GM12878 (cell line): ENCODE measurements around the gene NUDCD2.

Experiments
- ATF2 ChIP-seq: IDR thresholded peaks from 2 replicates; pipeline ENCODE4 v1.6.1; 2012; ENCODE audit warnings: low read length, inconsistent platforms
- ATF7 ChIP-seq: fragments of 450-650 bp; IDR thresholded peaks from 2 replicates; pipeline ENCODE4 v1.6.1; 2016; ENCODE audit warnings: low read depth, mild to moderate bottlenecking
- BCLAF1 ChIP-seq: fragments of 450-650 bp; IDR thresholded peaks from 2 replicates; pipeline ENCODE4 v1.6.1; 2017; ENCODE audit warnings: antibody characterized with exemption, mild to moderate bottlenecking, moderate library complexity
- CHD2 ChIP-seq: IDR thresholded peaks from 2 replicates; pipeline ENCODE4 v1.6.1; 2011; ENCODE audit warnings: low read depth, low read length, improper control_type of control experiment, borderline replicate concordance
- CTCF ChIP-seq, 3 experiments: IDR thresholded peaks in 2 of 3; conservative IDR thresholded peaks in 1 of 3; 2 replicates each; pipeline ENCODE4 v1.5.1; 2011; ENCODE audit warnings: low read depth in 3 of 3, low read length in 3 of 3, mild to moderate bottlenecking in 3 of 3, control low read depth in 2 of 3, moderate library complexity in 2 of 3, inconsistent platforms in 1 of 3, mixed read lengths in 1 of 3; ENCODE audit not compliant: control insufficient read depth in 2 of 3, insufficient read depth in 1 of 3; ENCODE audit errors: extremely low read depth in 1 of 3
- EED ChIP-seq: sonication (generic); IDR thresholded peaks from 2 replicates; pipeline ENCODE4 v1.6.1; 2016; ENCODE audit warnings: antibody characterized with exemption, low read depth
- EP300 ChIP-seq, 2 experiments: fragments of 150-350 bp in 1 of 2; IDR thresholded peaks; 2 replicates each; pipeline ENCODE4 v1.6.1; 2011 to 2012; ENCODE audit warnings: low read depth in 2 of 2, low read length in 2 of 2, borderline replicate concordance in 1 of 2, improper control_type of control experiment in 1 of 2, inconsistent platforms in 1 of 2; ENCODE audit not compliant: control insufficient read depth in 1 of 2
- ESRRA ChIP-seq: IDR thresholded peaks from 2 replicates; pipeline ENCODE4 v1.6.1; 2012; ENCODE audit warnings: mild to moderate bottlenecking, low read length, improper control_type of control experiment
- MEF2A ChIP-seq: IDR thresholded peaks from 2 replicates; pipeline ENCODE4 v1.6.1; 2011; ENCODE audit warnings: low read depth, mild to moderate bottlenecking, low read length, moderate library complexity; ENCODE audit not compliant: insufficient read depth
- NFYB ChIP-seq: IDR thresholded peaks from 2 replicates; pipeline ENCODE4 v1.6.1; 2011; ENCODE audit warnings: low read depth, mild to moderate bottlenecking, low read length, improper control_type of control experiment, moderate library complexity; ENCODE audit not compliant: insufficient read depth
- NR2F1 ChIP-seq: fragments of 450-650 bp; conservative IDR thresholded peaks from 2 replicates; pipeline ENCODE4 v1.6.1; 2017; ENCODE audit warnings: mild to moderate bottlenecking
- PAX8 ChIP-seq: fragments of 450-650 bp; IDR thresholded peaks from 2 replicates; pipeline ENCODE4 v1.6.1; 2017; ENCODE audit warnings: mild to moderate bottlenecking, moderate library complexity
- POLR2A ChIP-seq: IDR thresholded peaks from 2 replicates; pipeline ENCODE4 v1.6.1; 2011; ENCODE audit warnings: low read depth, mild to moderate bottlenecking, low read length
- TARDBP ChIP-seq: IDR thresholded peaks from 2 replicates; pipeline ENCODE4 v1.6.1; 2016; ENCODE audit warnings: borderline replicate concordance

GRCh38 chr5:163456840-163457239 is 3.1 kb downstream of the NUDCD2 start:
- TF ChIP-seq TARDBP (no peak), ATF7 (no peak), NR2F1 (no peak), NFYB (no peak), CTCF (IDR thresholded peaks at IDR 0.05 in 2 of 3, conservative IDR thresholded peaks at IDR 0.05 in 1 of 3; ENCODE audit: control insufficient read depth in 2 of 3, extremely low read depth in 1 of 3, insufficient read depth in 1 of 3, low read depth in 3 of 3, low read length in 3 of 3) (no peak), EP300 (IDR thresholded peaks at IDR 0.05; ENCODE audit: borderline replicate concordance in 1 of 2, control insufficient read depth in 1 of 2, low read depth in 2 of 2, low read length in 2 of 2) (no peak), BCLAF1 (no peak), CHD2 (no peak), POLR2A (no peak), ATF2 (no peak), PAX8 (no peak), MEF2A (no peak), ESRRA (no peak), EED (no peak)
